Renal pelvis (tissue), 12 donors: ENCODE results near the gene CEACAM8. TPM values are rescaled to one million over a fixed set of nuclear protein-coding genes. Genes with fewer than 3 reads are reported as not detected.
"Not testable (repeated sequence)": the region's sequence is repeated elsewhere in the genome, so short reads cannot be mapped to it uniquely, and the experiment has no call there.

Source experiments
- DNase-seq: peaks from one replicate; pipeline ENCODE4 v3.0.0-alpha.2; 2013
- long read RNA-seq, 16 experiments: transcript quantifications; one replicate each; lab custom pipeline, GENCODE V29; 2026
- polyA plus RNA-seq, 3 donors: library from polyadenylated mRNA; unstranded; fragments of 120-200 nt; gene quantifications; one replicate each; pipeline ENCODE4 v1.2.1, GENCODE V29; 2013; ENCODE audit not compliant: insufficient read length in 3 of 3

The CEACAM8 gene
- under 1 TPM; 0.08 to 0.15 (median 0.13) TPM for polyA plus RNA-seq
- long read RNA-seq, donor 1 = 0 reads
- long read RNA-seq, donor 2 = 0 reads
- long read RNA-seq, donor 3 = 0 reads
- long read RNA-seq, donor 4 = 0 reads
- long read RNA-seq, donor 5 = 0 reads
- long read RNA-seq, donor 6 = 0 reads
- long read RNA-seq, donor 7, partial matches to known transcripts = 0 of 1 reads
- long read RNA-seq, donor 7, other reads (novel, unspliced or antisense) = 0 of 1 reads
- long read RNA-seq, donor 8 = 0 reads
- long read RNA-seq, donor 9 = 0 reads
- long read RNA-seq, donor 10 = 0 reads
- long read RNA-seq, donor 11 = 0 reads
- long read RNA-seq, donor 12 = 0 reads
- long read RNA-seq, donor 13 = 0 reads
- long read RNA-seq, donor 14 = 0 reads
- long read RNA-seq, donor 15 = 0 reads
- long read RNA-seq, donor 16 = 0 reads

DNA sequence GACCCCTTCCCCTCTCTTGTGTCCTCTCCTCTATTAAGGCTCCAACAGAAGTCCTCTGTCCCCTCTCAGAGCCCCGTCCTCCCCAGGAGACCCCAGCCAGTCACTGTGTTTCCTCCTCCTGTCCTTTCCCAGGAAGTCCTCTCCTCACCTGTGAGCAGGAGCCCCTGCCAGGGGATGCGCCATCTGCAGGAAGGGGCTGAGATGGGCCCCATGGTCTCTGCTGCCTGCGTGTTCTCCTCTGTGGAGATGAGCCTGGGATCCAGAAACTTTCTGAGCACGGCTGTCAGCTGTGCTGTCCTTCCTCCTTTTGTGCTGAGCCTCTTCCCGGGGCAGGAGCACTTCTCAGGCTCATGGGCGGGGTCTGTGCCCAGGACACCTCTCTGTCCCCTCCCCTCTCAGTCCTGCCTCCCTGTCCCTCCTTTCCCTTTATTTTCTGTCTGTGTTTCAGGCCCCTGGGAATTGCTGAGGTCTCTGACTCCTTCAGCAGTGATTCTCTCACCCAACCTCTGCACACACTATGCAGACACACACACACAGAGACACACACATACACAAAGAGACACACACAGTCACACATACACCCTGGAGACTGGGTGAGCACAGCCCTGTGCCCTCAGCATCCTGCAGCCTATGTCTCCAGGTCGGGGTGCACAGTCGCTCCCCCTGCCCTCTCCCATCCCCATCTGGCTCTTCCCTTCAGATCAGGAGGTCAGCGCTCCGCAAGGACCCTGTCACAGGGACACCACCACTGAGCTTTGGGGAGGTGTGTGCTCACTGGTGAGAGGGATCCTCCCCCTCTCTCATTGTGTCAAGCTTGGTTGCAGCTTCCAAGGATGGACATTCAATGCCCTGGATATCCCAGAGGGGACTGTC, at the start of gene CEACAM8:
TSS of gene CEACAM8 (minus strand) at position 308 of the 873 bp plus-strand sequence. CDS start at position 212, 96 bp downstream.
- no peak for DNase-seq

DNA sequence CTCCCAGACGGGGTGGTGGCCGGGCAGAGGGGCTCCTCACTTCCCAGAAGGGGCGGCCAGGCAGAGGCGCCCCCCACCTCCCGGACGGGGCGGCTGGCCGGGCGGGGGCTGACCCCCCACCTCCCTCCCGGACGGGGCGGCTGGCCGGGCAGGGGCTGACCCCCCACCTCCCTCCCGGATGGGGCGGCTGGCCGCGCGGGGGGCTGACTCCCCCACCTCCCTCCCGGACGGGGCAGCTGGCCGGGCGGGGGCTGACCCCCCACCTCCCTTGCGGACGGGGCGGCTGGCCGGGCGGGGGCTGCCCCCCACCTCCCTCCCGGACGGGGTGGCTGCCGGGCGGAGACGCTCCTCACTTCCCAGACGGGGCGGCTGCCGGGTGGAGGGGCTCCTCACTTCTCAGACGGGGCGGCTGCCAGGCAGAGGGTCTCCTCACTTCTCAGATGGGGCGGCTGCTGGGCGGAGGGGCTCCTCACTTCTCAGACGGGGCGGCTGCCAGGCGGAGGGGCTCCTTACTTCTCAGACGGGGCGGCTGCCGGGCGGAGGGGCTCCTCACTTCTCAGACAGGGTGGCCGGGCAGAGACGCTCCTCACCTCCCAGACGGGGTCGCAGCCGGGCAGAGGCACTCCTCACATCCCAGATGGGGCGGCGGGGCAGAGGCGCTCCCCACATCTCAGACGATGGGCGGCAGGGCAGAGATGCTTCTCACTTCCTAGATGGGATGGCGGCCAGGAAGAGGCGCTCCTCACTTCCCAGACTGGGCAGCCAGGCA, 44.8 kb upstream of the CEACAM8 start:
- not testable (repeated sequence) for DNase-seq

DNA sequence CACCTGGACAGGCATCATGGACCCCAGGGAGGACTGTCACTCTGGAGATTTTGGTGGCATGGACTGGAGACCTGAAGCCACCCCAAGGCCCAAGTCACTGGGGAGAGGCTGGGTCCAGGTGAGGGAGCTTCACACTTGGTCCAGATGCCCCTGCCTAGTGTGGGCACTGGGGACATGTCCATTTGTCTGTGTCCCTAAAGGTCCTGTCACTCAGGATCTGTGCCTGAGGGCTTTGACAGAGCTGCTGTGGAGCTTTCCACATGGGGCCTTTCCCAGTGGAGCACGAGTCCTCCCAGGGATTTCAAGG, 40.5 kb upstream of the CEACAM8 start:
- no peak for DNase-seq

DNA sequence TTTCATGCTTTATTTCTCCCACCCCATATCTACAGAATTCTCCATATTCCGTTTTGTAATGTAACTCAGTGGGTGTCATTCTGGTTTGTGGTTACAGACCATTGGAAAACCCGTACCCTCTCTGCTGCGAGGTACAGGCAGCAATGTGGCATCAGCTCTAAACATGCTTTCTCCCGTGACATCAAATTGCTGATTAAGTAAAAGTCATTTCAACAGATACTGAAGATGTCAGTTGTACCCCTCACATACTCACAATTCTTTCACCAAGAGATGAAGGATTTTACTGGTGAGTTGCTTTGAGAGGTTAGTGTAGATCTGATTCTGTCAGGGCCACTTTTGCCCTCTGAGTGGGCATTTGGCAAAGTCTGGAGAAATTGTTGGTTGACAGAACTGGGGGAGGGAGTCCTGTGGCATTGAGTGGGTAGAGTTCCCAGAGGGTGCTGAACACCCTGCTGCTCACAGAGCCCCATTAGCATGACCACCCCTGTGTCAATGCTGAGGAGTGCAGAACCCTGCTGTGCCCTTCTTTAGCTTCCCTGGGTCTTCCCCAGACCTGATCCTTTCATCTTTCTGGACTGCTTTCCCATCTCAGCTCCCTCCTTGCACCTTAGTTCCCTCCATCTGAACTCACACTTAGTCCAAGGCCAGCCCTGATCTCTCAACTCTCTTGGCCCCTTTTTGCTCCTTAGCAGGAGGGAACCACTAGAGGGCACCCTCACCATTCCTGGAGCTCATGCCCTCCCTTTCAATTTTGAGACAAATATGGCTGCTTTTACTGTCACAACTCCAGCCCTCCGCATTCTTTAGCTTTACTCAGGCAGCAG, 39.9 kb upstream of the CEACAM8 start:
- no peak for DNase-seq

DNA sequence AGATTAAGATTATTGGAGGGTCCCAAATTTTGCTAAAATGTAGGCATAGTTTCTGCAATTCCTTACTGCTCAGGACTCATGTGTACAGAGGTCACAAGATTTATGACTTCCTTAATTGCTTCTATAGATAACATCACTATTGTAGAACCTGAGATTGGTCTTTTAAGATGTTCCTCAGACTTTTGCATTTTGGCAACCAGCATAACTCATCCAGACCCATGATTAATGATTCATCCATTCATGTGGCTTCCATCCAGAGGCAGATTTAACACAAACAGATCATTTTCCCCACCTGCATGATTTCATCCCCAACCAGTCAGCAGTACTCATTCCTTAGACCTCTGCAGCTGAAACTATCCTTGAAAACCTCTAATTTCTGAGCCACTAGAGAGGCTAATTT, 34.5 kb upstream of the CEACAM8 start:
- no peak for DNase-seq

DNA sequence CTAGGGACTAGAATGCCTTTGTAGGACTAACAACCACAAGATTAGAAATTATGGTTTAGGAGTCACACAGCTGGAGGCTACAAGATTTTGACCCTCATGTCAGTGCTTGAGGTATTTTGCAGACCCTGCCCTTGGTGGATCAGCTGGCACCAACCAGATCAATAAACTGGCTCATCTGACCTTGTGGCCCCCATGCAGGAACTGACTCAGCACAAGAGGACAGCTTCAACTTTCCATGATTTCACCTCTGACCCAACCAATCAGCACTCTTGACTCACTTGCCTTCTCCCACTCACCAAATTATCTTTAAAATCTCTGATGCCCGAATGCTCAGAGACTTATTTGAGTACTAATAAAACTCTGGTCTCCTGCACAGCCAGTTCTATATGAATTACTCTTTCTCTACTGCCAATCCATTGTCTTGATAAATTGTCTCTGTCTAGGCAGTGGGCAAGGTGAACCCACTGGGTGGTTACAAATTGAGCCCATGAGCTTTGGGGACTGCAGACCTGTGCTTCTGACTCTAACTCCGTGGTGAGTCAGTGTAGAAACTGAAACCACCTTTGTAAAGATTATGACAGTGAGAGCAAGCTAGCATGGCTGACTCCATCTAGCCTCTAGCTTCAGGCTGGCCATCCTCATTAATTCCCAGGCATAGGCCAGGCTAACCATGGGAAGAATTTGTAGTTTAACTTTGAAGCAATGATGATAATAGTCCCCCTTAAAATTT, 33.9 kb upstream of the CEACAM8 start:
- DNase-seq = no peak

DNA sequence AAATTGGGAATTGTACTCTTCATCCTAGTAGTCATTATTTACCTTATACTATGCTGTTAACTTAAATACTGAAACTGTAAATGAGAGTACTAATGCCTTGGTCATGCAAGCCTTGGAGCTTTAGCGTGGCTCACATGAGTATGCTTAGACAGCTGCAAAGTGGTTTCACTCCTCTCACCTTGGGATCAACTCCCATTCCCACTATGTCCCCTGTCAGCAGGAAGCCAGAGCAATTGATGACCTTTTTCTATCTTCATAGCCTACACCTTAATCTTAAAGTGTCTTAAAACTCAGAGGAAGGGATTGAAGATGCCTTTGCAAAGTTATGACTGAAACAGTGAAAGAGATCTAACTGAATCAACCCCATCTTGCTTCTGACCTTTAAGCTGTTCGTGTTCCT, 33.2 kb upstream of the CEACAM8 start:
- DNase-seq = no peak

DNA sequence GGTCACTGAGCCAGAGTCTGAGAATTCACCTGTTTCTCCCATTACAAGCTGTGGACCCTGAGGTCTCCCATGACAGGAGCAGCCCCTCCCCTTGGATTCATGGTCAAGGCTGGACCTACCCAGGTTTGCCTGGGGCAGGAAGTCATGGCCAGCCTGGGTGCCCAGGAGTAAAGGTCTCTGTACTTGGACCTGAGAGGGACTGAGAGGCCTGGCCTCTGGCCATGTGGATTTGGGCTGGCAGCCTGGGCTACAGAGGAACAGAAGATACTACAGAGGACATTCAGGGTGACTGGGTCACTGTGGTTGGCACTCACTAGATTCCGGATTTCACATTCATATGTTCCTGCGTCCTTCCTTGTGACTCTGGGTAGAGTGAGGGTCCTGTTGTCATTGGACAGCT, 31.5 kb upstream of the CEACAM8 start:
- no peak for DNase-seq

DNA sequence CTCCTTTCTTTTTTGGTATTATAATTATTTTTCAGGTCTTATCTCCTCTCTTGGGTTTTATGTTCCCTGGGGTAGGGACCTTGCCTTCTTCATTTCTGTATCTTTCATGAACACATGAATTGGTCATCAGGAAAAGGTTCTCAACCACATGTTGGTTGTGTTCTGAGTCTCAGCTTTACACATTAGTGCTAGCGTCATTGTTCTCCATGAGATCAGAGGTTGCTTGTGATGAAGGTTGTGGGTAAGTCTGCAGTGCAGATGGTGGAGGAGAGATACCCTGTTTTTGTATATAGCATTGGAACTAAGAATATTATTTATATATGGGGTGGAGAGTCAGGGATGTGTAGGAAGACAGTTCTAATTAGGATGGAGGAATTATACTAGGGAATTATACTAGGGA, 24.5 kb upstream of the CEACAM8 start:
- DNase-seq = no peak

DNA sequence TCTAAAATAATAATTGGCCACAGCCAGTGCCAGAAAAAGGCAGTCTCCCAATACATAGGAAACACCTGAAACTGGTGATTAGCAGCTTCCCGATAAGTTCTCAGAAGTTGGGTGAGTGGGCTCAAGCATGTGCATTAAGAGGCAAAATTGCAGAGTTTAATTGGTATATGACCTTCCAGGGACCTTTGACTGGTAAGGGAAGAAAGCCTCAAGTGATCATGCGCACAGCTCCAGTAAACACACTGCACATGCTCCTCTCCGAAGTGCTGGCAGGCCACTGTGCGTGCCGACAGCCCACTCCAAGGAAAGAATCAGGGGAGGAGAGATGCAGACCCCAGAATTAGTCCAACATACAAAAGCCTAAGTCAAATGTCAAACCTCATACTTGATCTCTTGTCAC, 18.9 kb upstream of the CEACAM8 start:
- DNase-seq = no peak

DNA sequence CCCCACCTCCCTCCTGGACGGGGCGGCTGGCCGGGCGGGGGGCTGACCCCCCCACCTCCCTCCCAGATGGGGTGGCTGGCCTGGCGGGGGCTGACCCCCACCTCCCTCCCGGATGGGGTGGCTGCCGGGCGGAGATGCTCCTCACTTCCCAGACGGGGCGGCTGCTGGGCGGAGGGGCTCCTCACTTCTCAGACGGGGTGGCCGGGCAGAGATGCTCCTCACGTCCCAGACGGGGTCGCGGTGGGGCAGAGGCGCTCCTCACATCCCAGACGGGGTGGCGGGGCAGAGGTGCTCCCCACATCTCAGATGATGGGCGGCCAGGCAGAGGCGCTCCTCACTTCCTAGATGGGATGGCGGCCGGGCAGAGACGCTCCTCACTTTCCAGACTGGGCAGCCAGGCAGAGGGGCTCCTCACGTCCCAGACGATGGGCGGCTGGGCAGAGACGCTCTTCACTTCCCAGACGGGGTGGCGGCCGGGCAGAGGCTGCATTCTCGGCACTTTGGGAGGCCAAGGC, 15.7 kb upstream of the CEACAM8 start:
- not testable (repeated sequence) for DNase-seq

DNA sequence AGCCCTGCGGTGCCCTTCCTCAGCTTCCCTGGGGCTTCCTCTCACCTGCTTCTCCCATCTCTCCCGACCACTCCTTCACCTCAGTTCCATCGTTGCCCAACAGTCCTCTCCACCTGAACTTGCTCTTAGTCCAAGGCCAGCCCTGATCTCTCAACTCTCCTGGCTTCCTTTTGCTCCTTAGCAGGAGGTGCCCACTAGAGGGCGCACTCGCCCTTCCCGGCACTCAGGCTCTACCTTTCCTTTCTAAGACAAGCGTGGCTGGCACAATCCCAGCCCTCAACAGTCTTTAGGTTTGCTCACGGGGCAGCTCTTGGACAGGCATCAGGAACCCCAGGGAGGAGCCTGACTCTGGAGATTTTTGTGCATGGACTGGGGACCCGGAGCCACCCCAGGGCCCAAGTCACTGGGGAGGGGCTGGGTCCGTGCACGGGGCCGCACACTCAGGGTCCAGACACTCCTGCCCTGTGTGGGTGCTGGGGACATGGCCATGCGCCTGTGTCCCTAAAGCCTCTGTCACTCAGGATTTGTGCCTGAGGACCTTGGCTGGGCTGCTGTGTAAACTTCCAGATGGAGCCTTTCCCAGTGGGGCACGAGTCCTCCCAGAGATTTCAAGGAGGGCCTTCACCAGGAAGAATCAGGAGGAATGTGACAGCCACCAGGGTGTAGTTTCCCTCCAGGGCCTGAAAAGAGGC, 12.1 kb upstream of the CEACAM8 start:
- DNase-seq = peak; percentile 22

DNA sequence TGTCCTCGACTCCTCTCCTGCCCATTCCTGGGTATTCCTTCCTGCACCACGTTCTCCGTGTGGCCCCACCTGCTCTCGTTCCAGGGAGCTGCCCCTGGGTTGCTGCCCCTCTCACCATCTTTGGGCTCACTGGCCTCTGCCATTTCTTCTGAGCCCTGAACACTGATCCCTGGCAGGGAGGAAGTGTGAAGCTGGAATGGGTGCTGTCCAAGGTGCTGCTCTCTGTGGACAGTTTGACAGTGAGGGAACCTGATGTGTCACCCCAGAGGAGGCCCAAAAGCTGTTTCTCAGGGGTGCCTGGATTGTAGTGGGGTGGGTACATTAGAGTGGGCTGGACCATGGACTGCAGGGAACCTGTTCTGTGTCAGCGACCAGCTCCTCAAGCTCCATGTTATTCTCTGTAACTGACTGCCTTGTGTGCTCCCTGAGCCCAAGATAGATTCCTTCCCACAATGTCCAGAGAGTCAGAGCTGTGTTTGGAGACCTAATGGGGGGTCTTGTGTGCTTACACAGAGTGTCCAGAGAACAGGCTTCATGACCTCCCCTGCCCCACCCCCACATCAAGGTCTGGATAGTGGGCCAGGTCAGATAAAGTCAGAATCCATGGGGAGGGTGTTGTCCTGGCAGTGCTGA, 7.2 kb upstream of the CEACAM8 start:
- peak; percentile 42 for DNase-seq

DNA sequence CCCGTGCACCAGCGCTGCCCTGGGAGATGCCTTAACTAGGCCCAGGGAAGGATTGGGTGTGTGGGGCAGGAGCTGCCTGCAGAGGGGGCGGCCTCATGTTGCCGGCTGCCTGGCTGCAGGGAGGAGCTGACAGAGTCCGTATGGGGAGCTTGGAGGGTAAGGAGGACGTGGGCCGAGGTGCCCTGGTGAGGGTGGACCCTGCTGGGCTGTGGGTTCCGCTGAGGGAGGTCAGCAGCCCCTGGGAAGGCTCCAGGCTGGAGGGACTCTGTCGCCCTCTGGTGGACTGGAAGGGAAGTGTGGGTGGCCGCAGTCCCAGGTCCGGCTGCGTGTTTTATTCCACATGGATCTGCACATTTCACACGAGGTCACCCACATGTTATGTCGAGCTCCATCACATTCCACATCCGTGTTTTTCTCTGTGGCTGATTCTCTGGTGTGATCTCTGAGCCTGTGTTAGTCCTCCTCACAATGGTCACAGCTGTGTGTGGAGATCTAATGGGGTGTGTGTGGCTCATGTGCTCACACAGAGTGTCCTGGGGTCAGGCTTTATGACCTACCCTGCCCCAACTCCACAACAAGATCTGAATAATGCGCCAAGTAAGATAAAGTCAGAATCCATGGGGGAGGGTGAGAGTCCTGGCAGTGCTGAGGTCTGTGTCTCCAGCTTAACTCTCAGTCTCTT, 1.8 kb upstream of the CEACAM8 start:
- DNase-seq = peak; percentile 4

DNA sequence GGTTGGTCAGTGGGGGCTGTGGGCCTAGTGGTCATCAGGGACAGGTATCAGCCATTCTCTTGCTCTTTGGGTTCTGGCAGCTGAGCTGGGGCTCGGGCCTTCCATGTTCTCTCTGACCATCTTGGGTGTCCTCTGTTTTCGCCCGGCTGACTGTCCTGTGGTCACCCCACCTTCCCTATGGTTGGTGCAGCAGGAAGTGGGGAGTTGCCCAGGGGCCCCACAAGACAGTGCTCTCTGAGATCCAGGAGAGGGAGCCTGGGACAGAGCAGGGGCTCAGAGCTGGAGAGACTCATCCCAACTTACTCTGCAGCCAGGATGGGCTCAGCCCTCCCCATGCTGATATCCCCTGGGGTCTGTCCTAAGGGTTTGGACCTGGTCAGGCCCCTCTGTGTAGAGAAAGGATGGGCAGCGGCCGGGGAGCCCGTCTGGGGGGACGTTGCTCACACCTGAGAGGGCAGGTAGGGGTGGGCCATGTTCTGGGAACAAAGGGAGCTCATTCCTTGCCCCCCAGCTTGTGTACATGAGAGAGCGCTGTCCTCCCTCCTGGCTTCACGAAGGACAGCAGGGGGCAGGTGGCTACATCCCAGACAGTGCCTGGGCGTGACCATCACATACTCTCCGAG, 937 bp upstream of the CEACAM8 start:
- DNase-seq = no peak

DNA sequence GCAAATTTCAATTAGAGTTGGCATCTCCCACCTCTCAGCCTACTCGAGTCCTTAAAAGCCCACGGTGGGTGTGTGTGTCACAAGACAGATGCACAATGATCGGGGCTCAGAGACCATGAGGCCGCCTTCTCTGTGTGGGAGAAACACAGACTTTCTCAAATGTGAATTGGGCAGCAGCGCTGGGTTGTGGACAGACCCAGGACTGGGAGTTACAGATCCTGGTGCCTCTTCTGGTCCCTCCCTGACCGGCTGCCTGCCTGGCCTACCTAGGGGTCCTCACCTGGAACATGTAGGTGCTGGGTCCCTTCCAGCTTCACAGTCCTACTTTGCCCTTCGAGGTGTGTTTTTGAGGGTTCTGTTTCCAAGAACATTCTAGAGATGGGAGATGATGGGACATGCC, 4.9 kb downstream of the CEACAM8 start:
- DNase-seq = no peak

DNA sequence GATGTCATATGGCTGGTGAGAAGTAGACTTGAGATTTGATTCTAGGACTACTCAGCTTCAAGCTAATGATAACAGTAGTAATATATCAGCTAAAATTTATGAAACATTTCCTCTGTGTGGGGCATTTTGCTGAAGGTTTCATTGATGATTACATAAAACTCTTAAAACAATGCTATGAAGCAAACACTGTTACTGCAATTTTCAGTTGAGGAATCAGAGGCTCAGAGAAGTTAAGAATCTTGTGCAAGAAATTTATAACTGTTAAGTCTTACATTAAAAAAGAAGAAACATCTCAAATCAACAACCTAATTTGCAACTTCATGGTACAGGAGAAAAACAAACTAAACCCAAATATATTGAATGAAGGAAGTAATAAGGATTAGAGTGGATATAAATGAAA, 10.3 kb downstream of the CEACAM8 start:
- DNase-seq = no peak

DNA sequence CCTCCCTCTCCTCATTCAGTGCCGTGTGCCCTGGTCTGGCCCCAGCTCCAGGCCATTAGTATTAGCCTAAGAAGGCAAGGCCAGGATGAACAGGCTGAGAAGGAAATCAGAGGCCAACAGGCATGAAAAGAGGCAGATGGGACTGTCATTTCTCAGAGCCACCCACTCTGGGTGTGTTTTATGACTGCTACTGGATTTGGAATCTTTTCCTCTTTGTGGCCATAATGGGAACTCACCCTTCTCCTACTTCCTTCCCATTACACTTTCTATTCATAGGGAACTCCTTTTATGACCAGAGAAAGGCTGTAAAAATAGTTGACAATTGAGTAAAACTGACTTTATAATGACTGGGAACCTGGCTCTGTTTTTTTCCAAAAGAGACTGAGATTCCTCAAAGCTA, 17.7 kb downstream of the CEACAM8 start:
- DNase-seq = no peak
